IMR-90 (cell line): ENCODE results near the gene SV2C. TPM values are rescaled to one million over a fixed set of nuclear protein-coding genes. Genes with fewer than 3 reads are reported as not detected.

Experiments
- ATAC-seq: fragments of 200-7000 bp; cut with Tn5 transposase; 2 replicates; pipeline ENCODE4 v1.9.1; 2020; ENCODE audit warnings: low read depth, mild to moderate bottlenecking, moderate library complexity
- BruUV-seq: library from RNA; stranded (reverse); fragments of 400-500 nt; replicated peaks from 2 replicates; lab custom pipeline; 2021; lab: Mats Ljungman, UMichigan
- CTCF ChIA-PET: fragments of 300-600 bp; formaldehyde crosslinking; extraction: SDS; loops from one replicate; lab custom pipeline; 2021; ENCODE audit warnings: antibody characterized with exemption; lab: Yijun Ruan, JAX
- POLR2A ChIA-PET: fragments of 300-600 bp; sonication (Branson Sonifier 250); formaldehyde crosslinking; loops from one replicate; lab custom pipeline; 2022; ENCODE audit warnings: antibody characterized with exemption; ENCODE audit not compliant: unreplicated experiment; lab: Charles Lee
- DNase-seq: peaks from one replicate; pipeline ENCODE4 v3.0.0; 2013
- H2AFZ ChIP-seq: replicated peaks from 2 replicates; pipeline ENCODE3; 2013; ENCODE audit warnings: low read length, mild to moderate bottlenecking; ENCODE audit not compliant: poor library complexity
- H2AK5ac ChIP-seq: 2 replicates; pipeline ENCODE4 v1.6.1; 2013; ENCODE audit warnings: low read depth, low read length, inconsistent platforms
- H2AK9ac ChIP-seq: replicated peaks from 2 replicates; pipeline ENCODE3; 2013; ENCODE audit warnings: mild to moderate bottlenecking, low read depth, low read length, moderate library complexity; ENCODE audit not compliant: poor library complexity
- H2BK120ac ChIP-seq: 2 replicates; pipeline ENCODE4 v1.6.1; 2013; ENCODE audit warnings: low read depth, low read length, inconsistent platforms
- H2BK15ac ChIP-seq: 3 replicates; pipeline ENCODE4 v1.6.1; 2013; ENCODE audit warnings: low read depth, low read length, inconsistent platforms
- H2BK20ac ChIP-seq: 2 replicates; pipeline ENCODE4 v1.6.1; 2013; ENCODE audit warnings: low read depth, mild to moderate bottlenecking, inconsistent platforms, low read length, moderate library complexity
- H2BK5ac ChIP-seq: 2 replicates; pipeline ENCODE4 v1.6.1; 2013; ENCODE audit warnings: mild to moderate bottlenecking, low read depth, low read length, inconsistent platforms; ENCODE audit not compliant: poor library complexity, severe bottlenecking
- H3K14ac ChIP-seq: replicated peaks from 2 replicates; pipeline ENCODE4 v1.6.1; 2013; ENCODE audit warnings: low read depth, low read length, inconsistent platforms
- H3K18ac ChIP-seq: 2 replicates; pipeline ENCODE4 v1.6.1; 2013; ENCODE audit warnings: low read depth, low read length, control low read depth
- H3K23ac ChIP-seq: 2 replicates; pipeline ENCODE4 v1.6.1; 2013; ENCODE audit warnings: low read depth, low read length, inconsistent platforms
- H3K27ac ChIP-seq: 2 replicates; pipeline ENCODE4 v1.5.1; 2013; ENCODE audit warnings: mild to moderate bottlenecking, control low read depth, low read length; ENCODE audit not compliant: insufficient read depth
- H3K27me3 ChIP-seq: 2 replicates; pipeline ENCODE4 v1.6.1; 2013; ENCODE audit warnings: low read length; ENCODE audit not compliant: control insufficient read depth, insufficient read depth
- H3K36me3 ChIP-seq: 2 replicates; pipeline ENCODE4 v1.6.1; 2013; ENCODE audit warnings: low read length, mixed read lengths; ENCODE audit not compliant: control insufficient read depth, insufficient read depth
- H3K4ac ChIP-seq: 2 replicates; pipeline ENCODE4 v1.6.1; 2013; ENCODE audit warnings: low read depth, low read length, inconsistent platforms
- H3K4me1 ChIP-seq: 2 replicates; pipeline ENCODE4 v1.6.1; 2013; ENCODE audit warnings: low read length, mixed read lengths; ENCODE audit not compliant: control insufficient read depth, insufficient read depth
- H3K4me2 ChIP-seq: 2 replicates; pipeline ENCODE4 v1.6.1; 2013; ENCODE audit warnings: low read depth, mild to moderate bottlenecking, control low read depth, low read length, moderate library complexity
- H3K4me3 ChIP-seq: 2 replicates; pipeline ENCODE4 v1.5.1; 2013; ENCODE audit warnings: low read depth, mild to moderate bottlenecking, control low read depth, low read length, moderate library complexity; ENCODE audit not compliant: insufficient read depth
- H3K56ac ChIP-seq: 2 replicates; pipeline ENCODE4 v1.6.1; 2013; ENCODE audit warnings: low read length, inconsistent platforms; ENCODE audit not compliant: insufficient read depth; ENCODE audit errors: extremely low read depth
- H3K79me1 ChIP-seq, 2 experiments: 2 replicates each; pipeline ENCODE4 v1.6.1; 2013; ENCODE audit warnings: low read length in 2 of 2, inconsistent platforms in 1 of 2, low read depth in 1 of 2
- H3K9ac ChIP-seq: 2 replicates; pipeline ENCODE4 v1.6.1; 2013; ENCODE audit warnings: low read depth, low read length, control low read depth
- H3K9me1 ChIP-seq: 2 replicates; pipeline ENCODE4 v1.6.1; 2013; ENCODE audit warnings: low read length, inconsistent platforms; ENCODE audit not compliant: insufficient read depth
- H3K9me3 ChIP-seq: 2 replicates; pipeline ENCODE4 v1.6.1; 2013; ENCODE audit warnings: low read length; ENCODE audit not compliant: control insufficient read depth, insufficient read depth
- H4K20me1 ChIP-seq: 2 replicates; pipeline ENCODE4 v1.6.1; 2013; ENCODE audit warnings: low read length, inconsistent platforms; ENCODE audit not compliant: insufficient read depth
- H4K5ac ChIP-seq: 2 replicates; pipeline ENCODE4 v1.6.1; 2013; ENCODE audit warnings: mild to moderate bottlenecking, low read depth, low read length, control low read depth
- H4K8ac ChIP-seq, 2 experiments: 2 replicates each; pipeline ENCODE4 v1.6.1; 2013; ENCODE audit warnings: low read depth in 2 of 2, low read length in 2 of 2, control low read depth in 1 of 2, inconsistent platforms in 1 of 2
- H4K91ac ChIP-seq: 2 replicates; pipeline ENCODE4 v1.6.1; 2013; ENCODE audit warnings: low read depth, low read length, inconsistent platforms; ENCODE audit not compliant: insufficient read depth
- BHLHE40 ChIP-seq: fragments of 150-350 bp; IDR thresholded peaks from 2 replicates; pipeline ENCODE4 v1.6.1; 2016; ENCODE audit warnings: mild to moderate bottlenecking, low read depth, low read length
- CEBPB ChIP-seq: IDR thresholded peaks from 2 replicates; pipeline ENCODE4 v1.6.1; 2012; ENCODE audit warnings: low read depth, low read length, improper control_type of control experiment
- CHD1 ChIP-seq: IDR thresholded peaks from 2 replicates; pipeline ENCODE4 v1.6.1; 2012; ENCODE audit warnings: low read depth, low read length, improper control_type of control experiment
- ELK1 ChIP-seq: fragments of 150-350 bp; IDR thresholded peaks from 2 replicates; pipeline ENCODE4 v1.6.1; 2016; ENCODE audit warnings: low read depth, mild to moderate bottlenecking, low read length, moderate library complexity, borderline replicate concordance
- FOS ChIP-seq: fragments of 150-350 bp; IDR thresholded peaks from 2 replicates; pipeline ENCODE4 v1.6.1; 2016; ENCODE audit warnings: low read depth, low read length
- MAFK ChIP-seq: IDR thresholded peaks from 2 replicates; pipeline ENCODE4 v1.6.1; 2012; ENCODE audit warnings: low read depth, low read length, improper control_type of control experiment
- MAZ ChIP-seq: IDR thresholded peaks from 2 replicates; pipeline ENCODE4 v1.6.1; 2012; ENCODE audit warnings: low read depth, mild to moderate bottlenecking, low read length, improper control_type of control experiment, moderate library complexity, borderline replicate concordance
- MXI1 ChIP-seq: IDR thresholded peaks from 2 replicates; pipeline ENCODE4 v1.6.1; 2012; ENCODE audit warnings: low read depth, mild to moderate bottlenecking, low read length, moderate library complexity, borderline replicate concordance
- NFE2L2 ChIP-seq: fragments of 150-350 bp; IDR thresholded peaks from 2 replicates; pipeline ENCODE4 v1.6.1; 2016; ENCODE audit warnings: low read depth, mild to moderate bottlenecking, low read length
- POLR2A ChIP-seq: IDR thresholded peaks from 2 replicates; pipeline ENCODE4 v1.6.1; 2012; ENCODE audit warnings: mild to moderate bottlenecking, low read depth, low read length
- RAD21 ChIP-seq: IDR thresholded peaks from 2 replicates; pipeline ENCODE4 v1.6.1; 2012; ENCODE audit warnings: low read length, improper control_type of control experiment
- RCOR1 ChIP-seq: IDR thresholded peaks from 2 replicates; pipeline ENCODE4 v1.6.1; 2012; ENCODE audit warnings: mild to moderate bottlenecking, low read length, improper control_type of control experiment; ENCODE audit not compliant: insufficient replicate concordance
- RFX5 ChIP-seq: IDR thresholded peaks from 2 replicates; pipeline ENCODE4 v1.8.0; 2012; ENCODE audit warnings: low read depth, mild to moderate bottlenecking, low read length, moderate library complexity
- SMC3 ChIP-seq: fragments of 150-350 bp; IDR thresholded peaks from 2 replicates; pipeline ENCODE4 v1.6.1; 2016; ENCODE audit warnings: low read depth, mild to moderate bottlenecking, antibody characterized with exemption, low read length, moderate library complexity
- USF2 ChIP-seq: fragments of 150-350 bp; IDR thresholded peaks from 2 replicates; pipeline ENCODE4 v1.6.1; 2017; ENCODE audit warnings: mild to moderate bottlenecking, antibody characterized with exemption, low read length, low read depth
- WGBS, 2 experiments: methylation state at CpG; one replicate each; pipeline versions ENCODE4 v1.1.5 to v1.1.7; 2013; ENCODE audit warnings: missing lambda C conversion rate in 2 of 2; ENCODE audit not compliant: insufficient read length in 1 of 2; ENCODE audit errors: extremely low coverage in 2 of 2; 5-methylcytosine and 5-hydroxymethylcytosine counted together
- dilution Hi-C: fragments of 300-500 bp; cut with HindIII; formaldehyde crosslinking; loops from one replicate; pipeline ENCODE4 v1.14.3; 2018; ENCODE audit warnings: low sequenced_read_pairs; ENCODE audit not compliant: unreplicated experiment
- in situ Hi-C: fragments of 300-500 bp; cut with MboI; formaldehyde crosslinking; loops from 3 replicates; pipeline ENCODE4 v1.14.3; 2019; ENCODE audit warnings: low sequenced_read_pairs, inconsistent platforms, mixed read lengths
- intact Hi-C: fragments of 100-400 bp; cut with micrococcal nuclease; formaldehyde crosslinking; loops from 2 replicates; pipeline ENCODE4 v1.10.0; 2022
- polyA plus RNA-seq, 3 experiments: library from polyadenylated mRNA; depleted of rRNA; stranded (reverse); fragments of >200 nt; gene quantifications; 2 replicates each; pipeline ENCODE4 v1.2.3, GENCODE V29; 2012; ENCODE audit warnings: low replicate concordance in 1 of 3
- total RNA-seq: library from RNA; depleted of rRNA; stranded (reverse); fragments of >200 nt; gene quantifications from 2 replicates; pipeline ENCODE4 v1.2.3, GENCODE V29; 2012

SV2C gene
- total and polyA plus RNA-seq, 2 of the 4 experiments (the other 2 are of a cell fraction): not detected

- WGBS, 2 experiments: 17% methylated on average over 2 of the region's 8 CpGs; no CpG with 5 or more reads in 1 of the 2 experiments
- H3K9me3 ChIP-seq: no peaks in the 10 kb centered on the region
- no peak overlapping the region for H2AK9ac ChIP-seq
- no peak overlapping the region for H2AK5ac ChIP-seq
- H3K18ac ChIP-seq: no peak overlapping the region
- no peaks in the 10 kb centered on the region for H3K36me3 ChIP-seq
- H3K27ac ChIP-seq: no peak overlapping the region
- no peak overlapping the region for H2AFZ ChIP-seq
- H3K4me1 ChIP-seq: no peaks in the 10 kb centered on the region
- no peaks in the 10 kb centered on the region for H4K20me1 ChIP-seq
- intact Hi-C loops: loop anchor here (1.0 to 5.0 kb wide), 4 partner anchors 521 to 1329 kb away; partner anchors contain the start of gene ANKRD31
- H4K91ac ChIP-seq: no peak overlapping the region
- H3K23ac ChIP-seq: no peak overlapping the region
- ATAC-seq: peak; percentile 100
- H2BK20ac ChIP-seq: no peak overlapping the region
- no peaks in the 10 kb centered on the region for H3K9me1 ChIP-seq
- H4K8ac ChIP-seq: no peak overlapping the region
- H3K4me3 ChIP-seq: no peak overlapping the region
- H4K5ac ChIP-seq: no peak overlapping the region
- H3K79me1 ChIP-seq: no peaks in the 10 kb centered on the region
- H2BK120ac ChIP-seq: no peak overlapping the region
- CTCF ChIA-PET: interaction anchor here (0.7 kb wide), 1 partner anchor 1569 kb away, joined by 3 read pairs; no protein-coding TSS in a partner anchor
- no peak overlapping the region for H3K56ac ChIP-seq
- dilution Hi-C loops: no loop called here
- BruUV-seq: no TSS peak
- POLR2A ChIA-PET: no interaction called here
- H3K9ac ChIP-seq: no peak overlapping the region
- no peak overlapping the region for H3K14ac ChIP-seq
- no peak overlapping the region for H2BK15ac ChIP-seq
- H3K27me3 ChIP-seq: peaks cover 2% of the 10 kb centered on the region; the same call in 1 of the 2 replicates
- no peak overlapping the region for H3K4ac ChIP-seq
- H2BK5ac ChIP-seq: no peak overlapping the region
- H3K4me2 ChIP-seq: peak overlapping the region; percentile 87
- DNase-seq: peak; percentile 66
- in situ Hi-C loops: no loop called here
- TF ChIP-seq MAZ (no peak), NFE2L2 (no peak), MAFK (no peak), USF2 (no peak), RAD21 (peak; percentile 74), MXI1 (no peak), FOS (no peak), POLR2A (no peak), SMC3 (peak; percentile 53; the same call in 1 of the 2 replicates), RCOR1 (no peak), BHLHE40 (no peak), RFX5 (no peak), CEBPB (peak; percentile 44; the same call in 1 of the 2 replicates), CHD1 (no peak), ELK1 (no peak)
Observed at GRCh38 chr5:76256116-76256889, 173.1 kb downstream of the SV2C start.
